BJ (cell line): ENCODE measurements around the gene MBD3L2. TPM values are rescaled to one million over a fixed set of nuclear protein-coding genes. Genes with fewer than 3 reads are reported as not detected.

Source experiments
- CTCF ChIA-PET: fragments of 350-600 bp; formaldehyde crosslinking; extraction: SDS; loops from one replicate; lab custom pipeline; 2021; ENCODE audit warnings: antibody characterized with exemption, inconsistent platforms; lab: Yijun Ruan, JAX
- POLR2A ChIA-PET: fragments of 300-600 bp; sonication (Branson Sonifier 250); formaldehyde crosslinking; extraction: SDS; loops from one replicate; lab custom pipeline; 2021; ENCODE audit warnings: antibody characterized with exemption; lab: Charles Lee
- DNase-seq: peaks from one replicate; pipeline ENCODE4 v3.0.0-alpha.2; 2011; ENCODE audit warnings: low read depth
- H3K27me3 ChIP-seq: 2 replicates; pipeline ENCODE4 v1.6.0; 2011; ENCODE audit warnings: low read length; ENCODE audit not compliant: control insufficient read depth, insufficient read depth
- H3K36me3 ChIP-seq: 2 replicates; pipeline ENCODE4 v1.5.1; 2011; ENCODE audit warnings: low read length; ENCODE audit not compliant: control insufficient read depth, insufficient read depth
- H3K4me3 ChIP-seq: 2 replicates; pipeline ENCODE4 v1.5.1; 2011; ENCODE audit warnings: low read depth, mild to moderate bottlenecking, control low read depth, low read length
- polyA plus RNA-seq: library from polyadenylated mRNA; depleted of rRNA; stranded (reverse); fragments of >200 nt; gene quantifications from 2 replicates; pipeline ENCODE4 v1.2.3, GENCODE V29; 2011
- TF ChIP-seq, protein P1 (sequence below): IDR thresholded peaks from 2 replicates; pipeline ENCODE4 v1.5.1; 2011; ENCODE audit warnings: low read depth, mild to moderate bottlenecking, control low read depth, inconsistent platforms, low read length, moderate library complexity; ENCODE audit not compliant: insufficient read depth

Gene MBD3L2
- polyA plus RNA-seq, 1 experiment, result not detected

DNA sequence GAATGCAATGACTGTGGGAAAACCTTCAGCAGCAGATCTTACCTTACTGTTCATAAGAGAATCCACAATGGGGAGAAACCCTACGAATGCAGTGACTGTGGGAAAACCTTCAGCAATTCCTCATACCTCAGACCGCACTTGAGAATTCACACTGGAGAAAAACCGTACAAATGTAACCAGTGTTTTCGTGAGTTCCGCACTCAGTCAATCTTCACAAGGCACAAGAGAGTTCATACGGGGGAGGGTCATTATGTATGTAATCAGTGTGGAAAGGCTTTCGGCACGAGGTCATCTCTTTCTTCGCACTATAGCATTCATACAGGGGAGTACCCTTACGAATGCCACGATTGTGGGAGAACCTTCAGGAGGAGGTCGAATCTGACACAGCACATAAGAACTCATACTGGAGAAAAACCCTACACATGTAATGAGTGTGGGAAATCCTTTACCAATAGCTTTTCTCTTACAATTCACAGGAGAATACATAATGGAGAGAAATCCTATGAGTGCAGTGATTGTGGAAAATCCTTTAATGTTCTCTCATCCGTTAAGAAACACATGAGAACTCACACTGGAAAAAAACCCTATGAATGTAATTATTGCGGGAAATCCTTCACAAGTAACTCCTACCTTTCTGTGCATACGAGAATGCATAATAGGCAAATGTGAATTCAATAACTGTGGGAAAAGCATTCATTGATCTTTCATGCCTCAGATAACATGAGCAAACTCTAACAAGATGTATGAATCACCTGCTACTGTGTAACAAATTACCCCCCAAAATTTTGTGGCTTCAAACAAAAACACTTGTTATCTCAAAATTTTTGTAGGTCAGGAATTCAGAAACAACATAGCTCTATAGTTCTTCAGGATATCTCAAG, 34.2 kb downstream of the MBD3L2 start:
- Histone ChIP-seq H3K4me3 (no peak overlapping the region), H3K36me3 (peaks cover 30% of the 10 kb centered on the region), H3K27me3 (no peaks in the 10 kb centered on the region)
- TF ChIP-seq, protein P1, sequence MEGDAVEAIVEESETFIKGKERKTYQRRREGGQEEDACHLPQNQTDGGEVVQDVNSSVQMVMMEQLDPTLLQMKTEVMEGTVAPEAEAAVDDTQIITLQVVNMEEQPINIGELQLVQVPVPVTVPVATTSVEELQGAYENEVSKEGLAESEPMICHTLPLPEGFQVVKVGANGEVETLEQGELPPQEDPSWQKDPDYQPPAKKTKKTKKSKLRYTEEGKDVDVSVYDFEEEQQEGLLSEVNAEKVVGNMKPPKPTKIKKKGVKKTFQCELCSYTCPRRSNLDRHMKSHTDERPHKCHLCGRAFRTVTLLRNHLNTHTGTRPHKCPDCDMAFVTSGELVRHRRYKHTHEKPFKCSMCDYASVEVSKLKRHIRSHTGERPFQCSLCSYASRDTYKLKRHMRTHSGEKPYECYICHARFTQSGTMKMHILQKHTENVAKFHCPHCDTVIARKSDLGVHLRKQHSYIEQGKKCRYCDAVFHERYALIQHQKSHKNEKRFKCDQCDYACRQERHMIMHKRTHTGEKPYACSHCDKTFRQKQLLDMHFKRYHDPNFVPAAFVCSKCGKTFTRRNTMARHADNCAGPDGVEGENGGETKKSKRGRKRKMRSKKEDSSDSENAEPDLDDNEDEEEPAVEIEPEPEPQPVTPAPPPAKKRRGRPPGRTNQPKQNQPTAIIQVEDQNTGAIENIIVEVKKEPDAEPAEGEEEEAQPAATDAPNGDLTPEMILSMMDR, result no peak
- CTCF ChIA-PET, result no interaction called here
- POLR2A ChIA-PET, result no interaction called here
- no peak for DNase-seq

DNA sequence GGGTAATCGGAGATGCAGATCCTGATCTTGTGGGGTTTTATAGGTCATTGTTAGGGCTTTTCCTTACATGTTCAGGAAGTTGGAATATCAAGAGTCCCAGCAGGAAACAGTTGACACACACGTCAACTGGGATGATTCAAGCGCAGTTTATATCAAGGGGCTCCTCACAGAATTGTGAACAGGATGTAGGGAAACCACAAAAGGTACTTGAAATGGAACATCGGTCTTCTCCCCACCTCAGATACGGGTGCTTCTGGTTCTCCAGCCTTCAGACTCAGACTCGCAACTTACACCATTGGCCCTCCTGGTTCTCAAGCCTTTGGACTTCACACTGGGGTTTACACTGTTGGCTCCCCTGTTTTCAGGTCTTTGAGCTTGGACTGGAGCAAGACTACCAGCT, 39.9 kb downstream of the MBD3L2 start:
- TF ChIP-seq, protein P1, result no peak
- Histone ChIP-seq H3K4me3 (no peak overlapping the region), H3K27me3 (no peaks in the 10 kb centered on the region), H3K36me3 (peaks cover 3% of the 10 kb centered on the region)
- POLR2A ChIA-PET, result no interaction called here
- DNase-seq, result no peak
- CTCF ChIA-PET, result no interaction called here

DNA sequence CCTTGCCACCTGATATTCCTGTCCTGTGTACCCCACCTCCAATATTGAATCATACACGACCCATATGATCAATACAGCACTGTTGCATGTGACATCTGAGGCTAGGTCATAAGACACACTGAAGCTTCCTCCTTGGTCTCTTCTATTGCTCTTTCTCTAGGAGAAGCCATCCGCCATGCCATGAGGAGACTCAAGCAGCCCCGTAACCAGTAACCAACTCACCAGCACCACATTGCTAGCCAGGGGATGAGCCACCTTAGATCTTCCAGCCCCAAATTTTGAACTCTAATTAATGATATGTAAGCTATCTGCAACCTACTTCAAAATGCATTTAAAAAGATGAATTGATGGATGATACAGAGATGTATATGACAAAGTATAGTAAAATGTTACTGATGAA, 49.0 kb downstream of the MBD3L2 start:
- Histone ChIP-seq H3K36me3 (no peaks in the 10 kb centered on the region), H3K27me3 (no peaks in the 10 kb centered on the region), H3K4me3 (peak overlapping the region; percentile 91; the same call in 1 of the 2 replicates)
- no peak for DNase-seq
- CTCF ChIA-PET, result interaction anchor here (0.7 kb wide), 1 partner anchor 232 kb away, joined by 3 read pairs; no protein-coding TSS in a partner anchor
- POLR2A ChIA-PET, result no interaction called here
- TF ChIP-seq, protein P1, result no peak

DNA sequence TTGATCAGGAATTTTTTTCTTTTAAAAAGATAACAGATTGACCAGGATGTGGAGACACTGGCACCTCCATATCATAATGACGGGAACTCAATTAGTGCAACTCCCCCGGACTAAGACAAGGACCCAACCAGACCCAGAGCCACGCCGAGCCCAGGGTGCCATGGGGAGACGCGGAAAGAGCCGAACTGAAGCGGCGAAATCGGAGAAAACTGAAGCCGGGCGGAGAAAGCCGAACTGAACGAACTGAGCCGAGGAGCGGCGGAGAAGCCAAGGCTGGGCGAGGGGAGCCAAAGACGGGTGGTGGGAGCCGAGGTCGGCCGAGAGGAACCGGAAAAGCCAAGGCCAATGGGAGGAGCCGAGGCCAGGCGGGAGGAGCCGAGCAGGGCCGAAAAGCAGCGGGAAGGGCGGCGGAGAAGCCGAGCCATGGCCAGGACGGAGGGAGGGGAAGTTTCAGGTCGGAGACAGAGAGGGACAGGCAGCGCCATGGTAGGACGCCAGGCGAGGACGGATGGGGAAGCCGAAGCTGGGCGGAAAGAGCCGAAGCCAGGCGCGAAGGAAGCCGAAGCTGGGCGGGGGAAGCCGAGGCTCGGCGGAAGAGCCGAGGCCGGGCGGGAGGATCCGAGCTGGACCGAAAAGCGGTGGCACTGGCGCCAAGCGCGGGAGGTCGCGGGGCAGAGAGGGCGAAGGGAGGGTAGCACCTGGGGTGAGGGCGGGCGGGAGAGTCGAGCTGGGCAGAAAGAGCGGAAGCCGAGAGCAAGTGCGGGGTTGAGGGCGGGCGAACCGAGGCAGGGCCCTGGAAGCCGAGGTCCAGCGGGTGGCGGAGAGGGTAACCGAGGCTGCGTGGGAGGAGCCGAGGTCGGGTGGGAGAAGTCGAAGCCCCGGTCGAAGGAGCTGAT, 49.8 kb downstream of the MBD3L2 start:
- POLR2A ChIA-PET, result interaction anchor here (0.7 to 0.9 kb wide), 3 partner anchors 30 to 726 kb away, joined by 3 read pairs; no protein-coding TSS in a partner anchor

More for the DNA sequence above, 49.8 kb downstream of the MBD3L2 start:
- DNase-seq, result peak; percentile 63
- Histone ChIP-seq H3K27me3 (no peaks in the 10 kb centered on the region), H3K36me3 (no peaks in the 10 kb centered on the region), H3K4me3 (peak overlapping the region; percentile 91)
- CTCF ChIA-PET, result interaction anchor here (0.7 to 5.9 kb wide), 10 partner anchors 11 to 582 kb away, joined by 3 to 83 read pairs (median 3); partner anchors contain the start of gene TRAPPC5
- TF ChIP-seq, protein P1, result no peak
